K562 (cell line): Measurements from ENCODE around the gene CACNA1A. TPM values are rescaled to one million over a fixed set of nuclear protein-coding genes. Genes with fewer than 3 reads are reported as not detected.

Experiments used
- ATAC-seq: fragments of 200-7000 bp; cut with Tn5 transposase; 3 replicates; pipeline ENCODE4 v1.9.1; 2020; ENCODE audit warnings: moderate library complexity
- BruUV-seq: library from RNA; stranded (reverse); fragments of 400-500 nt; replicated peaks from 2 replicates; lab custom pipeline; 2021; lab: Mats Ljungman, UMichigan
- CTCF ChIA-PET: fragments of 300-600 bp; formaldehyde crosslinking; extraction: SDS; loops from one replicate; lab custom pipeline; 2021; ENCODE audit warnings: low intra/inter-chr PET ratio; lab: Yijun Ruan, JAX
- POLR2A ChIA-PET: fragments of 300-600, 350-650 bp; sonication (Branson Sonifier 250); formaldehyde crosslinking; extraction: SDS; loops from one replicate; lab custom pipeline; 2021; ENCODE audit warnings: antibody characterized with exemption, inconsistent platforms; lab: Yijun Ruan, JAX
- DNase-seq, 4 experiments: peaks; one replicate each; pipeline versions ENCODE4 v3.0.0 to v3.0.0-alpha.2; 2011 to 2018; ENCODE audit warnings: low spot score in 3 of 4, mixed read lengths in 3 of 4; ENCODE audit errors: extremely low read depth in 1 of 4
- FAIRE-seq: peaks from 2 replicates; lab custom pipeline; 2011; peaks lifted over from hg19 to GRCh38; lab: Jason Lieb, UNC
- H2AFZ ChIP-seq: 2 replicates; pipeline ENCODE4 v1.6.0; 2011; ENCODE audit warnings: low read depth, low read length, control low read depth, inconsistent platforms
- H3K27ac ChIP-seq: fragments of 200-600 bp; 3 replicates; pipeline ENCODE4 v1.8.0; 2011; ENCODE audit warnings: low read depth, mild to moderate bottlenecking, control low read depth, inconsistent platforms, low read length, moderate library complexity, mixed read lengths; ENCODE audit errors: extremely low read depth
- H3K27me3 ChIP-seq, 2 experiments: fragments of 300-600 bp in 1 of 2; 2 replicates in 1 of 2; 3 replicates in 1 of 2; pipeline versions ENCODE4 v1.6.0 to v1.8.0; 2011; ENCODE audit warnings: inconsistent platforms in 2 of 2, low read length in 2 of 2, mild to moderate bottlenecking in 1 of 2, mixed read lengths in 1 of 2, moderate library complexity in 1 of 2; ENCODE audit not compliant: control insufficient read depth in 2 of 2, insufficient read depth in 2 of 2
- H3K36me3 ChIP-seq: fragments of 300-600 bp; 3 replicates; pipeline ENCODE4 v1.8.0; 2011; ENCODE audit warnings: mild to moderate bottlenecking, low read length, inconsistent platforms; ENCODE audit not compliant: control insufficient read depth, insufficient read depth
- H3K4me1 ChIP-seq, 2 experiments: fragments of 200-600 bp in 1 of 2; replicated peaks in 1 of 2; 2 replicates in 1 of 2; 3 replicates in 1 of 2; pipeline versions ENCODE4 v1.5.1 to v1.8.0; 2011; ENCODE audit warnings: inconsistent platforms in 2 of 2, low read length in 2 of 2, mild to moderate bottlenecking in 1 of 2, mixed read lengths in 1 of 2, moderate library complexity in 1 of 2; ENCODE audit not compliant: control insufficient read depth in 2 of 2, insufficient read depth in 2 of 2
- H3K4me2 ChIP-seq: 2 replicates; pipeline ENCODE4 v1.6.1; 2011; ENCODE audit warnings: low read length, control low read depth, inconsistent platforms, mixed read lengths; ENCODE audit not compliant: insufficient read depth
- H3K4me3 ChIP-seq: fragments of 200-600 bp; sonication (generic), shearing (Covaris generic); 2 replicates; pipeline ENCODE4 v1.5.1; 2016; ENCODE audit warnings: control low read depth, inconsistent platforms
- H3K79me2 ChIP-seq: fragments of 200-600 bp; 3 replicates; pipeline ENCODE4 v1.8.0; 2011; ENCODE audit warnings: low read length, inconsistent platforms; ENCODE audit not compliant: control insufficient read depth, insufficient read depth
- H3K9ac ChIP-seq, 2 experiments: 2 replicates each; pipeline versions ENCODE4 v1.6.0 to v1.6.1; 2011; ENCODE audit warnings: low read depth in 2 of 2, low read length in 2 of 2, control low read depth in 1 of 2, inconsistent platforms in 1 of 2, mild to moderate bottlenecking in 1 of 2, mixed read lengths in 1 of 2; ENCODE audit not compliant: insufficient read depth in 1 of 2
- H3K9me1 ChIP-seq: one replicate; pipeline ENCODE4 v1.6.0; 2011; ENCODE audit warnings: inconsistent platforms, mild to moderate bottlenecking, low read length, moderate library complexity; ENCODE audit not compliant: control insufficient read depth, insufficient read depth
- H3K9me3 ChIP-seq: replicated peaks from 2 replicates; pipeline ENCODE4 v1.5.1; 2011; ENCODE audit warnings: low read depth, low read length, inconsistent platforms; ENCODE audit not compliant: control insufficient read depth, insufficient read depth
- H4K20me1 ChIP-seq: replicated peaks from 2 replicates; pipeline ENCODE4 v1.6.1; 2011; ENCODE audit warnings: low read length, inconsistent platforms, mixed read lengths; ENCODE audit not compliant: control insufficient read depth, insufficient read depth
- CBX1 ChIP-seq: sonication (generic); IDR thresholded peaks from 2 replicates; pipeline ENCODE4 v1.6.1; 2016; ENCODE audit warnings: antibody characterized with exemption, low read depth, mild to moderate bottlenecking
- KDM1A ChIP-seq, 2 experiments: fragments of 450-650 bp; IDR thresholded peaks; 2 replicates each; pipeline ENCODE4 v1.6.1; 2016; ENCODE audit warnings: mild to moderate bottlenecking in 2 of 2
- OTX1 ChIP-seq: fragments of 450-650 bp; formaldehyde crosslinking; IDR thresholded peaks from 2 replicates; pipeline ENCODE4 v1.4.0; 2022; ENCODE audit warnings: mild to moderate bottlenecking
- RBM17 ChIP-seq: fragments of 200-400 bp; formaldehyde crosslinking; IDR thresholded peaks from 2 replicates; pipeline ENCODE4 v1.6.1; 2017; ENCODE audit warnings: low read depth, mild to moderate bottlenecking, low read length, borderline replicate concordance
- TSC22D4 ChIP-seq: fragments of 450-650 bp; IDR thresholded peaks from 2 replicates; pipeline ENCODE4 v1.6.1; 2016; ENCODE audit warnings: missing genetic modification characterization, missing biosample characterization, control low read depth
- YY1 ChIP-seq, 3 experiments: IDR thresholded peaks; 2 replicates each; pipeline ENCODE4 v1.6.1; 2011; ENCODE audit warnings: low read length in 2 of 3, mild to moderate bottlenecking in 2 of 3, moderate library complexity in 2 of 3, borderline replicate concordance in 1 of 3, control low read depth in 1 of 3, low read depth in 1 of 3; ENCODE audit not compliant: insufficient read depth in 3 of 3, insufficient replicate concordance in 2 of 3, control insufficient read depth in 1 of 3, insufficient read length in 1 of 3; ENCODE audit errors: extremely low read depth in 1 of 3
- ZNF311 ChIP-seq: fragments of 250-450 bp; sonication (Bioruptor Pico); IDR thresholded peaks from 2 replicates; pipeline ENCODE4 v1.4.0; 2020; ENCODE audit warnings: mild to moderate bottlenecking, moderate library complexity
- ZNF444 ChIP-seq: fragments of 250-450 bp; sonication (Bioruptor Pico); IDR thresholded peaks from 2 replicates; pipeline ENCODE4 v1.4.0; 2020; ENCODE audit warnings: mild to moderate bottlenecking, moderate library complexity
- ZNF764 ChIP-seq: fragments of 250-450 bp; sonication (Bioruptor Pico); IDR thresholded peaks from 2 replicates; pipeline ENCODE4 v1.4.0; 2020; ENCODE audit warnings: low read depth, mild to moderate bottlenecking, moderate library complexity
- WGBS: fragments of 100-300 bp; shearing (Covaris generic); methylation state at CpG from one replicate; pipeline ENCODE4 v1.1.6; 2016; ENCODE audit warnings: low coverage, mixed read lengths; ENCODE audit not compliant: insufficient coverage; ENCODE audit errors: missing lambda C conversion rate; 5-methylcytosine and 5-hydroxymethylcytosine counted together
- in situ Hi-C: fragments of 300-500 bp; cut with MboI; formaldehyde crosslinking; loops from 4 replicates; pipeline ENCODE4 v1.15.0; 2018; ENCODE audit warnings: inconsistent platforms, mixed read lengths
- intact Hi-C: fragments of 100-400 bp; cut with micrococcal nuclease; formaldehyde crosslinking; loops from 2 replicates; pipeline ENCODE4 v1.14.2; 2022
- polyA plus RNA-seq, 8 experiments: library from polyadenylated mRNA; depleted of rRNA in 4 of 8; stranded (reverse) in 5 of 8; unstranded in 3 of 8; fragments of >200 nt; fragmentation: Nextera tagmentation in 2 of 8; fragmentation: Illumina TruSeq in 1 of 8; extraction: Ambion mirVana in 2 of 8; extraction: Trizol in 1 of 8; gene quantifications; 2 replicates each; pipeline versions ENCODE4 v1.2.1 to v1.2.3, GENCODE V29; 2011 to 2014; ENCODE audit warnings: inconsistent platforms in 1 of 8, missing spikeins in 1 of 8
- total RNA-seq, 7 experiments: library from RNA; depleted of rRNA in 6 of 7; stranded (reverse); fragments of >200 nt in 6 of 7; fragmentation: Illumina TruSeq in 2 of 7; extraction: Trizol in 2 of 7; gene quantifications; 2 replicates each; pipeline versions ENCODE4 v1.2.1 to v1.2.3, GENCODE V29; 2011 to 2021; ENCODE audit warnings: low replicate concordance in 1 of 7
- TF ChIP-seq, protein P1 (sequence below): fragments of 450-650 bp; IDR thresholded peaks from 2 replicates; pipeline ENCODE4 v1.6.1; 2017; ENCODE audit warnings: antibody characterized with exemption, mild to moderate bottlenecking
- TF ChIP-seq, protein P2 (sequence below): fragments of 200-400 bp; formaldehyde crosslinking; IDR thresholded peaks from 2 replicates; pipeline ENCODE4 v1.6.1; 2017; ENCODE audit warnings: mild to moderate bottlenecking, low read depth, low read length, moderate library complexity
- TF ChIP-seq, protein P3 (sequence below), 2 experiments: IDR thresholded peaks in 1 of 2; conservative IDR thresholded peaks in 1 of 2; 2 replicates each; pipeline ENCODE4 v1.6.1; 2016; ENCODE audit warnings: low read depth in 2 of 2, mild to moderate bottlenecking in 1 of 2, missing compliant biosample characterization in 1 of 2, missing genetic modification characterization in 1 of 2, moderate library complexity in 1 of 2

The CACNA1A gene
- total and polyA plus RNA-seq, 9 of the 15 experiments (the other 6 are each of a cell fraction or from before 2014, with no cell fraction given), result 0.03 to 0.20 (median 0.09) TPM; not detected in 1

DNA sequence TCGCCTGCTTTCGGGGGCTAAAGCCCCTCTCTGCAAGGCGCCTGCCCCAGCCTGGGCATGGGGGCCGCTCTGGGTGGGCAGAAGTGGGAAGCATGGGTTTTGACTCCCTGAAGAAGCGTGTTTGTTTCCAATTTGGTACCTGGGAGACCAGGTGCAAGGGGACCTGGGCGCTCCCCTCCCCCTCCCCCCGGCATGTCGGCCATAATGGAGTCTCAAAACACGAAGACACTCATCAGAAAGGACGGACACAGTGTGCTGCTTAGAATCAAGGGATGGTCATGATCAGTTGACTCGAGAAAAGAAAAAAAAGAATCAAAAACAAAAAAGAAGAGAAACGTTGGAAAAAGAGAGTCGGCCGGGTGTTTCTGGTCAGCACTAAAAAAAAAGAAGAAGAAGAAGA, 279.3 kb downstream of the CACNA1A start:
- Histone ChIP-seq H3K27me3 (peaks cover 24 to 59% of the 10 kb centered on the region in 2 experiments), H3K4me1 (peaks cover 0 to 14% of the 10 kb centered on the region in 2 experiments; a peak in 2 of 5 replicates), H3K4me3 (no peak overlapping the region), H3K79me2 (no peaks in the 10 kb centered on the region), H2AFZ (no peak overlapping the region), H3K9me3 (no peaks in the 10 kb centered on the region), H3K27ac (no peak overlapping the region), H3K4me2 (no peak overlapping the region), H3K9me1 (no peaks in the 10 kb centered on the region), H4K20me1 (no peaks in the 10 kb centered on the region), H3K9ac (peak overlapping the region in 1 of 2 experiments; percentile 50; a peak in 2 of 4 replicates), H3K36me3 (no peaks in the 10 kb centered on the region)
- peak; percentile 6 for FAIRE-seq
- BruUV-seq, result no TSS peak
- CTCF ChIA-PET, result no interaction called here
- 8% methylated on average over 9 of the region's 14 CpGs for WGBS
- ATAC-seq, result no peak
- in situ Hi-C loops (no loop called here), intact Hi-C loops (no loop called here)
- POLR2A ChIA-PET, result no interaction called here
- DNase-seq, result no peak
- TF ChIP-seq OTX1 (CRISPR knock-in tag), result no peak
- TF ChIP-seq, protein P1, sequence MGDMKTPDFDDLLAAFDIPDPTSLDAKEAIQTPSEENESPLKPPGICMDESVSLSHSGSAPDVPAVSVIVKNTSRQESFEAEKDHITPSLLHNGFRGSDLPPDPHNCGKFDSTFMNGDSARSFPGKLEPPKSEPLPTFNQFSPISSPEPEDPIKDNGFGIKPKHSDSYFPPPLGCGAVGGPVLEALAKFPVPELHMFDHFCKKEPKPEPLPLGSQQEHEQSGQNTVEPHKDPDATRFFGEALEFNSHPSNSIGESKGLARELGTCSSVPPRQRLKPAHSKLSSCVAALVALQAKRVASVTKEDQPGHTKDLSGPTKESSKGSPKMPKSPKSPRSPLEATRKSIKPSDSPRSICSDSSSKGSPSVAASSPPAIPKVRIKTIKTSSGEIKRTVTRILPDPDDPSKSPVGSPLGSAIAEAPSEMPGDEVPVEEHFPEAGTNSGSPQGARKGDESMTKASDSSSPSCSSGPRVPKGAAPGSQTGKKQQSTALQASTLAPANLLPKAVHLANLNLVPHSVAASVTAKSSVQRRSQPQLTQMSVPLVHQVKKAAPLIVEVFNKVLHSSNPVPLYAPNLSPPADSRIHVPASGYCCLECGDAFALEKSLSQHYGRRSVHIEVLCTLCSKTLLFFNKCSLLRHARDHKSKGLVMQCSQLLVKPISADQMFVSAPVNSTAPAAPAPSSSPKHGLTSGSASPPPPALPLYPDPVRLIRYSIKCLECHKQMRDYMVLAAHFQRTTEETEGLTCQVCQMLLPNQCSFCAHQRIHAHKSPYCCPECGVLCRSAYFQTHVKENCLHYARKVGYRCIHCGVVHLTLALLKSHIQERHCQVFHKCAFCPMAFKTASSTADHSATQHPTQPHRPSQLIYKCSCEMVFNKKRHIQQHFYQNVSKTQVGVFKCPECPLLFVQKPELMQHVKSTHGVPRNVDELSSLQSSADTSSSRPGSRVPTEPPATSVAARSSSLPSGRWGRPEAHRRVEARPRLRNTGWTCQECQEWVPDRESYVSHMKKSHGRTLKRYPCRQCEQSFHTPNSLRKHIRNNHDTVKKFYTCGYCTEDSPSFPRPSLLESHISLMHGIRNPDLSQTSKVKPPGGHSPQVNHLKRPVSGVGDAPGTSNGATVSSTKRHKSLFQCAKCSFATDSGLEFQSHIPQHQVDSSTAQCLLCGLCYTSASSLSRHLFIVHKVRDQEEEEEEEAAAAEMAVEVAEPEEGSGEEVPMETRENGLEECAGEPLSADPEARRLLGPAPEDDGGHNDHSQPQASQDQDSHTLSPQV, result no peak
- no peak for TF ChIP-seq RBM17
- TF ChIP-seq ZNF764 (CRISPR knock-in tag), result no peak
- TF ChIP-seq, protein P2, sequence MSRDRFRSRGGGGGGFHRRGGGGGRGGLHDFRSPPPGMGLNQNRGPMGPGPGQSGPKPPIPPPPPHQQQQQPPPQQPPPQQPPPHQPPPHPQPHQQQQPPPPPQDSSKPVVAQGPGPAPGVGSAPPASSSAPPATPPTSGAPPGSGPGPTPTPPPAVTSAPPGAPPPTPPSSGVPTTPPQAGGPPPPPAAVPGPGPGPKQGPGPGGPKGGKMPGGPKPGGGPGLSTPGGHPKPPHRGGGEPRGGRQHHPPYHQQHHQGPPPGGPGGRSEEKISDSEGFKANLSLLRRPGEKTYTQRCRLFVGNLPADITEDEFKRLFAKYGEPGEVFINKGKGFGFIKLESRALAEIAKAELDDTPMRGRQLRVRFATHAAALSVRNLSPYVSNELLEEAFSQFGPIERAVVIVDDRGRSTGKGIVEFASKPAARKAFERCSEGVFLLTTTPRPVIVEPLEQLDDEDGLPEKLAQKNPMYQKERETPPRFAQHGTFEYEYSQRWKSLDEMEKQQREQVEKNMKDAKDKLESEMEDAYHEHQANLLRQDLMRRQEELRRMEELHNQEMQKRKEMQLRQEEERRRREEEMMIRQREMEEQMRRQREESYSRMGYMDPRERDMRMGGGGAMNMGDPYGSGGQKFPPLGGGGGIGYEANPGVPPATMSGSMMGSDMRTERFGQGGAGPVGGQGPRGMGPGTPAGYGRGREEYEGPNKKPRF, result no peak
- peak in 1 of 2 experiments; percentile 79; a peak in 2 of 4 replicates for TF ChIP-seq KDM1A (IDR thresholded peaks at IDR 0.05)
- TF ChIP-seq YY1 (IDR thresholded peaks at IDR 0.05; ENCODE audit: borderline replicate concordance in 1 of 3, control insufficient read depth in 1 of 3, extremely low read depth in 1 of 3, insufficient read depth in 3 of 3, insufficient read length in 1 of 3, insufficient replicate concordance in 2 of 3, low read depth in 1 of 3, low read length in 2 of 3), result peak in 1 of 3 experiments; percentile 45
- 0 out of 2 replicates have a peak, but pooled peaks have one; percentile 33 for TF ChIP-seq ZNF444 (CRISPR knock-in tag)
- no peak for TF ChIP-seq CBX1
- TF ChIP-seq TSC22D4 (tag), result no peak
- TF ChIP-seq ZNF311 (CRISPR knock-in tag), result no peak
- TF ChIP-seq, protein P3, sequence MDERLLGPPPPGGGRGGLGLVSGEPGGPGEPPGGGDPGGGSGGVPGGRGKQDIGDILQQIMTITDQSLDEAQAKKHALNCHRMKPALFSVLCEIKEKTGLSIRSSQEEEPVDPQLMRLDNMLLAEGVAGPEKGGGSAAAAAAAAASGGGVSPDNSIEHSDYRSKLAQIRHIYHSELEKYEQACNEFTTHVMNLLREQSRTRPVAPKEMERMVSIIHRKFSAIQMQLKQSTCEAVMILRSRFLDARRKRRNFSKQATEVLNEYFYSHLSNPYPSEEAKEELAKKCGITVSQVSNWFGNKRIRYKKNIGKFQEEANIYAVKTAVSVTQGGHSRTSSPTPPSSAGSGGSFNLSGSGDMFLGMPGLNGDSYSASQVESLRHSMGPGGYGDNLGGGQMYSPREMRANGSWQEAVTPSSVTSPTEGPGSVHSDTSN (CRISPR knock-in tag; IDR thresholded peaks at IDR 0.05; ENCODE audit: low read depth), result no peak
- TF ChIP-seq, protein P3 (tag; conservative IDR thresholded peaks at IDR 0.05; ENCODE audit: low read depth), result no peak
